OCI-LY1 (cell line): Measurements from ENCODE around the gene CHP2.

Experiments
- EZH2 ChIP-seq: fragments of 200-600 bp; sonication (generic), shearing (Covaris generic); IDR thresholded peaks from 2 replicates; pipeline ENCODE4 v1.8.0; 2017; ENCODE audit warnings: borderline replicate concordance, mixed run types, mild to moderate bottlenecking, antibody characterized with exemption, low read length, moderate library complexity, mixed read lengths
- TF ChIP-seq, protein P1 (sequence below): fragments of 200-600 bp; sonication (generic), shearing (Covaris generic); IDR thresholded peaks from 2 replicates; pipeline ENCODE4 v1.5.1; 2017; ENCODE audit warnings: mild to moderate bottlenecking, antibody characterized with exemption, low read length, moderate library complexity, mixed read lengths

DNA sequence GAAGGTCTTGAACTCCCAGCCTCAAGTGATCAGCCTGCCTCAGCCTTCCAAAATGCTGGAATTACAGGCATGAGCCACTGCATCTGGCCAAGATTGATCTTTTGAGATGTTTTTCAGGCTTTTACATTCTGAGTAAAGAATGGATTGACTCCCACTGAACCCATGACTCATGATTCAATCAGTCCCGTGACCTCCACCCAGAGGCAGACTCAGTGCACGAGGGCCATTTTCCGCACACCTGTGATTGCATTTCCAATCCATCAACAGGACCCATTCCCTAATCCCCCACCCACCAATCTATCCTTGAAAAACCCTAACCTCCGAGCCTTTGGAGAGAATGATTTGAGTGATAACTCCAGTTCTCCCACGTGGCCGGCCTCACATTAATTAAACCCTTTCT lies 40.6 kb downstream of the CHP2 start:
- TF ChIP-seq, protein P1, sequence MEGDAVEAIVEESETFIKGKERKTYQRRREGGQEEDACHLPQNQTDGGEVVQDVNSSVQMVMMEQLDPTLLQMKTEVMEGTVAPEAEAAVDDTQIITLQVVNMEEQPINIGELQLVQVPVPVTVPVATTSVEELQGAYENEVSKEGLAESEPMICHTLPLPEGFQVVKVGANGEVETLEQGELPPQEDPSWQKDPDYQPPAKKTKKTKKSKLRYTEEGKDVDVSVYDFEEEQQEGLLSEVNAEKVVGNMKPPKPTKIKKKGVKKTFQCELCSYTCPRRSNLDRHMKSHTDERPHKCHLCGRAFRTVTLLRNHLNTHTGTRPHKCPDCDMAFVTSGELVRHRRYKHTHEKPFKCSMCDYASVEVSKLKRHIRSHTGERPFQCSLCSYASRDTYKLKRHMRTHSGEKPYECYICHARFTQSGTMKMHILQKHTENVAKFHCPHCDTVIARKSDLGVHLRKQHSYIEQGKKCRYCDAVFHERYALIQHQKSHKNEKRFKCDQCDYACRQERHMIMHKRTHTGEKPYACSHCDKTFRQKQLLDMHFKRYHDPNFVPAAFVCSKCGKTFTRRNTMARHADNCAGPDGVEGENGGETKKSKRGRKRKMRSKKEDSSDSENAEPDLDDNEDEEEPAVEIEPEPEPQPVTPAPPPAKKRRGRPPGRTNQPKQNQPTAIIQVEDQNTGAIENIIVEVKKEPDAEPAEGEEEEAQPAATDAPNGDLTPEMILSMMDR, result no peak
- TF ChIP-seq EZH2, result no peak
